HCT116 (cell line): Measurements from ENCODE around the gene SLC35B2. TPM values are rescaled to one million over a fixed set of nuclear protein-coding genes. Genes with fewer than 3 reads are reported as not detected.
A peak's percentile ranks its signal among the peaks of the same experiment; 100 is the strongest.

Experiments
- ATAC-seq: fragments of 200-7000 bp; cut with Tn5 transposase; 2 replicates; pipeline ENCODE4 v1.9.1; 2020; ENCODE audit warnings: mild to moderate bottlenecking, moderate library complexity
- BruUV-seq: library from RNA; stranded (reverse); fragments of 400-500 nt; replicated peaks from 2 replicates; lab custom pipeline; 2021; lab: Mats Ljungman, UMichigan
- CTCF ChIA-PET: fragments of 300-600 bp; sonication (Branson Sonifier 250); formaldehyde crosslinking; loops from one replicate; lab custom pipeline; 2021; ENCODE audit warnings: antibody characterized with exemption; lab: Charles Lee
- POLR2A ChIA-PET: fragments of 300-600, 350-600 bp; sonication (Branson Sonifier 250); formaldehyde crosslinking; loops from one replicate; lab custom pipeline; 2021; ENCODE audit warnings: antibody characterized with exemption; lab: Charles Lee
- RAD21 ChIA-PET, 2 experiments: fragments of 300-600 bp; sonication (Branson Sonifier 250); formaldehyde crosslinking; loops; one replicate each; lab custom pipeline; 2023; ENCODE audit warnings: low total read pairs in 2 of 2; ENCODE audit not compliant: uncharacterized antibody in 2 of 2, unreplicated experiment in 2 of 2, low non-redundant PET in 1 of 2; lab: Charles Lee
- DNase-seq: peaks from one replicate; pipeline ENCODE4 v3.0.0-alpha.2; 2010; ENCODE audit warnings: low read depth, low spot score
- H2AFZ ChIP-seq: fragments of 200-600 bp; shearing (Covaris generic), sonication (generic); 2 replicates; pipeline ENCODE4 v1.6.1; 2017; ENCODE audit warnings: low read depth, mixed run types, mixed read lengths, antibody characterized with exemption, low read length; ENCODE audit not compliant: poor library complexity, severe bottlenecking
- H3K27ac ChIP-seq: 2 replicates; pipeline ENCODE4 v1.5.1; 2012; ENCODE audit warnings: low read depth, low read length
- H3K27me3 ChIP-seq: fragments of 200-600 bp; sonication (generic); 2 replicates; pipeline ENCODE4 v1.6.1; 2016; ENCODE audit warnings: mixed run types, low read length, mixed read lengths; ENCODE audit not compliant: insufficient read depth
- H3K36me3 ChIP-seq, 2 experiments: fragments of 200-500 bp in 1 of 2; fragments of 200-600 bp in 1 of 2; sonication (Bioruptor generic) in 1 of 2; sonication (generic) in 1 of 2; 2 replicates each; pipeline versions ENCODE4 v1.5.1 to v1.6.1; 2014 to 2016; ENCODE audit warnings: low read length in 2 of 2, inconsistent platforms in 1 of 2, mixed read lengths in 1 of 2, mixed run types in 1 of 2; ENCODE audit not compliant: insufficient read depth in 2 of 2, control insufficient read depth in 1 of 2
- H3K4me1 ChIP-seq, 2 experiments: fragments of 200-600 bp in 1 of 2; sonication (generic) in 1 of 2; 2 replicates each; pipeline versions ENCODE4 v1.5.1 to v1.6.1; 2012 to 2017; ENCODE audit warnings: low read length in 2 of 2, inconsistent platforms in 1 of 2, mild to moderate bottlenecking in 1 of 2, mixed read lengths in 1 of 2, mixed run types in 1 of 2, moderate library complexity in 1 of 2; ENCODE audit not compliant: insufficient read depth in 2 of 2, control insufficient read depth in 1 of 2
- H3K4me2 ChIP-seq: fragments of 200-600 bp; sonication (generic); 2 replicates; pipeline ENCODE4 v1.6.1; 2017; ENCODE audit warnings: mixed run types, low read length, mixed read lengths
- H3K4me3 ChIP-seq, 2 experiments: fragments of 200-600 bp in 1 of 2; sonication (generic) in 1 of 2; replicated peaks in 1 of 2; 2 replicates each; pipeline ENCODE4 v1.5.1; 2011 to 2016; ENCODE audit warnings: low read length in 2 of 2, control low read depth in 1 of 2, low read depth in 1 of 2, mild to moderate bottlenecking in 1 of 2, mixed read lengths in 1 of 2, mixed run types in 1 of 2
- H3K79me2 ChIP-seq: fragments of 200-600 bp; sonication (generic); 2 replicates; pipeline ENCODE4 v1.6.1; 2017; ENCODE audit warnings: mild to moderate bottlenecking, mixed run types, low read length, moderate library complexity, mixed read lengths; ENCODE audit not compliant: insufficient read depth
- H3K9ac ChIP-seq: fragments of 200-600 bp; sonication (generic); 2 replicates; pipeline ENCODE4 v1.6.1; 2016; ENCODE audit warnings: low read length, mixed read lengths
- H3K9me2 ChIP-seq: fragments of 200-600 bp; sonication (generic), shearing (Covaris generic); 2 replicates; pipeline ENCODE4 v1.6.1; 2017; ENCODE audit warnings: mixed run types, mild to moderate bottlenecking, moderate library complexity; ENCODE audit not compliant: insufficient read depth
- H3K9me3 ChIP-seq, 2 experiments: fragments of 200-500 bp in 1 of 2; fragments of 200-600 bp in 1 of 2; sonication (Bioruptor generic) in 1 of 2; sonication (generic) in 1 of 2; 2 replicates each; pipeline ENCODE4 v1.6.1; 2014 to 2017; ENCODE audit warnings: low read length in 2 of 2, mixed read lengths in 2 of 2, inconsistent platforms in 1 of 2, low read depth in 1 of 2, mild to moderate bottlenecking in 1 of 2, mixed run types in 1 of 2, moderate library complexity in 1 of 2; ENCODE audit not compliant: control insufficient read depth in 1 of 2, insufficient read depth in 1 of 2
- H4K20me1 ChIP-seq: fragments of 200-600 bp; sonication (generic), shearing (Covaris generic); 2 replicates; pipeline ENCODE4 v1.6.1; 2017; ENCODE audit warnings: mixed run types, mild to moderate bottlenecking, moderate library complexity; ENCODE audit not compliant: insufficient read depth
- CEBPB ChIP-seq: IDR thresholded peaks from 2 replicates; pipeline ENCODE4 v1.6.1; 2012; ENCODE audit warnings: low read depth
- CTCF ChIP-seq, 3 experiments: fragments of 200-600 bp in 1 of 3; sonication (generic) in 1 of 3; IDR thresholded peaks in 2 of 3; conservative IDR thresholded peaks in 1 of 3; 2 replicates each; pipeline ENCODE4 v1.5.1; 2012 to 2017; ENCODE audit warnings: low read depth in 2 of 3, low read length in 2 of 3, antibody characterized with exemption in 1 of 3, borderline replicate concordance in 1 of 3, control low read depth in 1 of 3, mild to moderate bottlenecking in 1 of 3, mixed read lengths in 1 of 3, mixed run types in 1 of 3, moderate library complexity in 1 of 3; ENCODE audit not compliant: insufficient read depth in 1 of 3
- POLR2AphosphoS5 ChIP-seq: IDR thresholded peaks from 2 replicates; pipeline ENCODE4 v1.6.1; 2011; ENCODE audit warnings: mild to moderate bottlenecking, low read depth, low read length, moderate library complexity
- intact Hi-C: fragments of 100-400 bp; cut with micrococcal nuclease; formaldehyde crosslinking; loops from 2 replicates; pipeline ENCODE4 v1.10.0; 2022
- total RNA-seq: library from RNA; stranded (reverse); gene quantifications from one replicate; pipeline ENCODE4 v1.2.1, GENCODE V29; 2021; ENCODE audit not compliant: unreplicated experiment

The SLC35B2 gene
- total RNA-seq, 1 experiment from 2014 or later, result 50.5 TPM

DNA sequence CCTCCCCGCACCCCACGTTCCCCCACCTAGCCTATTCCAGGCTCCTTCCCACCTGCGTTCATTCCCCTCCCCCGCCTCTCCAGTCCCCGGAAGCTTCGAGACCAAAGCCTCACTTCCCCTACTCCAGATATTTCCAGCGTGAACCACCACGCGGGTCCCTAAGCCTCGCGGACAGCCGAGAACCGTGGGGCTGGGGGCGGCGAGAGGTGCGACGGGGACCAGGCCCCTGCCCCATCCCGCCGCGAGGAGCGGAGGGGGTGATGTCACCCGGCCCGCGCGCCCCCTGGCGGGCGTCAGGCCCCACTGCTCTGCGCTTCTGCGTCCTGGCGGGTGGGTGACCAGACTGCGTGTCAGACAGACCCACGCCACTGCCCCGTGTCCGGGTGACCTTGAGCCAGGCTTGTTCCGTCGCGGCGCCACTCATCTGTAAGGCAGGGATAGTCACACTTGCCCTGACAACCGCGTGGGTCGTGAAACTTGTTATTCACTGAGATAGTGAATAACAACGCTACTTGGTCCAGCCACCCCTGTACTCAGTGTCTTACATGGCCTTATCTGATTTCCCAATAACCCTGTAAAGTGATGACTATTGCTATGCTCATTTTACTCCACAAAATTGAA lies 19.4 kb downstream of the SLC35B2 start:
- no TSS peak for BruUV-seq
- H3K9me2 ChIP-seq, result no peaks in the 10 kb centered on the region
- POLR2A ChIA-PET, result interaction anchor here (0.7 to 2.4 kb wide), 4 partner anchors 9 to 19 kb away, joined by 3 to 31 read pairs (median 6); partner anchors contain the start of genes HSP90AB1 and SLC29A1
- H3K27me3 ChIP-seq, result no peaks in the 10 kb centered on the region
- ATAC-seq (peak; percentile 83), DNase-seq (no peak)
- H3K27ac ChIP-seq, result peak overlapping the region; percentile 82
- peak overlapping the region; percentile 85 for H3K4me2 ChIP-seq
- peaks cover 29 to 42% of the 10 kb centered on the region in 2 experiments for H3K4me1 ChIP-seq
- CTCF ChIA-PET, result interaction anchor here (0.7 to 1.8 kb wide), 13 partner anchors 8 to 141 kb away, joined by 3 to 13 read pairs (median 7); partner anchors contain the start of genes HSP90AB1 and SLC29A1
- H3K36me3 ChIP-seq, result peaks cover 3 to 23% of the 10 kb centered on the region in 2 experiments; a peak in 2 of 4 replicates
- H3K4me3 ChIP-seq, result peak overlapping the region; percentile 45 to 56
- H3K79me2 ChIP-seq, result no peaks in the 10 kb centered on the region
- no peaks in the 10 kb centered on the region for H3K9me3 ChIP-seq
- RAD21 ChIA-PET, result interaction anchor here (0.7 to 0.9 kb wide), 3 partner anchors 9 to 65 kb away, joined by 3 to 4 read pairs (median 4); partner anchors contain the start of gene HSP90AB1 (in 2 of the 2)
- intact Hi-C loops, result loop anchor here (1.0 kb wide), 1 partner anchor 100 kb away; no protein-coding TSS in a partner anchor
- H4K20me1 ChIP-seq, result no peaks in the 10 kb centered on the region
- H2AFZ ChIP-seq, result no peak overlapping the region
- peak overlapping the region; percentile 62 for H3K9ac ChIP-seq
- peak in 2 of 3 experiments; percentile 90 to 96; a peak in 4 of 6 replicates for TF ChIP-seq CTCF (IDR thresholded peaks at IDR 0.05 in 2 of 3, conservative IDR thresholded peaks at IDR 0.05 in 1 of 3; ENCODE audit: borderline replicate concordance in 1 of 3, insufficient read depth in 1 of 3, low read depth in 2 of 3, low read length in 2 of 3)
- no peak for TF ChIP-seq CEBPB
- 0 out of 2 replicates have a peak, but pooled peaks have one; percentile 6 for TF ChIP-seq POLR2AphosphoS5
